ENCODE data around the gene SLC6A12.

DNA sequence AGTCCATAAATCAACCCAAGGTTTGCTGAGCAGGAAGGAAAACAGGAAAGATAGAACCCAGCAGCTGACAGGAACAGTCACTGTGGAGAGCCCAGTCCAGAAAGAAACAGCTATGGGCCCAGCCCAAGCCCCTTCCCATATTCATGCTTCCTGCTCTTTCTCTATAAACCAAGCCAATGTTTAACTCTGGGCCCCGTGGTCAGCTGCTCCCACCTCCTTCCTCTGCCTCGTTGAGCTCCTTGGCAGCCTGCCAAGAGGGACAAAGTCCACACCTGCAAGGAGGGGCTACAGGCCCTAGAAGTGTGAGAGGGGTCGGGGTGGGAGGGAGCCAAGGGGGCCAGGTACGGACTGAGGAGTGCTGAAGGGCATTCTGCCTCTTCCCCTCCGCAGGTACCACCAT lies 38.7 kb upstream of the SLC6A12 start:
- TF ChIP-seq, protein P1, sequence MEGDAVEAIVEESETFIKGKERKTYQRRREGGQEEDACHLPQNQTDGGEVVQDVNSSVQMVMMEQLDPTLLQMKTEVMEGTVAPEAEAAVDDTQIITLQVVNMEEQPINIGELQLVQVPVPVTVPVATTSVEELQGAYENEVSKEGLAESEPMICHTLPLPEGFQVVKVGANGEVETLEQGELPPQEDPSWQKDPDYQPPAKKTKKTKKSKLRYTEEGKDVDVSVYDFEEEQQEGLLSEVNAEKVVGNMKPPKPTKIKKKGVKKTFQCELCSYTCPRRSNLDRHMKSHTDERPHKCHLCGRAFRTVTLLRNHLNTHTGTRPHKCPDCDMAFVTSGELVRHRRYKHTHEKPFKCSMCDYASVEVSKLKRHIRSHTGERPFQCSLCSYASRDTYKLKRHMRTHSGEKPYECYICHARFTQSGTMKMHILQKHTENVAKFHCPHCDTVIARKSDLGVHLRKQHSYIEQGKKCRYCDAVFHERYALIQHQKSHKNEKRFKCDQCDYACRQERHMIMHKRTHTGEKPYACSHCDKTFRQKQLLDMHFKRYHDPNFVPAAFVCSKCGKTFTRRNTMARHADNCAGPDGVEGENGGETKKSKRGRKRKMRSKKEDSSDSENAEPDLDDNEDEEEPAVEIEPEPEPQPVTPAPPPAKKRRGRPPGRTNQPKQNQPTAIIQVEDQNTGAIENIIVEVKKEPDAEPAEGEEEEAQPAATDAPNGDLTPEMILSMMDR (IDR thresholded peaks at IDR 0.05), result no peak
- no peak for TF ChIP-seq POLR2A (IDR thresholded peaks at IDR 0.05)
